HEK293T (cell line): ENCODE results near the gene ADAM11.

Source experiments
- CTCF ChIA-PET: fragments of 350-600 bp; formaldehyde crosslinking; extraction: SDS; loops from one replicate; lab custom pipeline; 2021; ENCODE audit warnings: antibody characterized with exemption, inconsistent platforms; lab: Yijun Ruan, JAX
- POLR2A ChIA-PET: fragments of 350-600 bp; formaldehyde crosslinking; extraction: SDS; loops from one replicate; lab custom pipeline; 2020; ENCODE audit warnings: antibody characterized with exemption, inconsistent platforms; lab: Yijun Ruan, JAX
- DNase-seq: peaks from one replicate; pipeline ENCODE4 v3.0.0; 2012; ENCODE audit warnings: mixed read lengths; ENCODE audit errors: extremely low spot score
- ARNT ChIP-seq: fragments of 450-650 bp; IDR thresholded peaks from 2 replicates; pipeline ENCODE4 v1.6.1; 2017; ENCODE audit warnings: mild to moderate bottlenecking
- BHLHE40 ChIP-seq: fragments of 450-650 bp; IDR thresholded peaks from 2 replicates; pipeline ENCODE4 v1.6.1; 2016; ENCODE audit warnings: mild to moderate bottlenecking, moderate library complexity, borderline replicate concordance
- CTBP1 ChIP-seq: fragments of 450-650 bp; IDR thresholded peaks from 2 replicates; pipeline ENCODE4 v1.6.1; 2016; ENCODE audit warnings: borderline replicate concordance
- ELF4 ChIP-seq: fragments of 450-650 bp; IDR thresholded peaks from 2 replicates; pipeline ENCODE4 v1.6.1; 2017; ENCODE audit warnings: antibody characterized with exemption
- FOXA1 ChIP-seq: fragments of 450-650 bp; IDR thresholded peaks from 2 replicates; pipeline ENCODE4 v1.6.1; 2016; ENCODE audit warnings: mild to moderate bottlenecking
- FOXM1 ChIP-seq: fragments of 450-650 bp; IDR thresholded peaks from 2 replicates; pipeline ENCODE4 v1.6.1; 2017; ENCODE audit warnings: mild to moderate bottlenecking, borderline replicate concordance
- L3MBTL2 ChIP-seq: fragments of 450-650 bp; conservative IDR thresholded peaks from 2 replicates; pipeline ENCODE4 v1.6.1; 2016; ENCODE audit warnings: mild to moderate bottlenecking
- LEF1 ChIP-seq: fragments of 450-650 bp; IDR thresholded peaks from 2 replicates; pipeline ENCODE4 v1.6.1; 2017; ENCODE audit warnings: mild to moderate bottlenecking, borderline replicate concordance
- NFRKB ChIP-seq: fragments of 450-650 bp; IDR thresholded peaks from 2 replicates; pipeline ENCODE4 v1.6.1; 2016; ENCODE audit warnings: mild to moderate bottlenecking, moderate library complexity
- TARDBP ChIP-seq: fragments of 450-650 bp; IDR thresholded peaks from 2 replicates; pipeline ENCODE4 v1.6.1; 2016
- TF ChIP-seq, protein P1 (sequence below): fragments of 450-650 bp; IDR thresholded peaks from 2 replicates; pipeline ENCODE4 v1.6.1; 2016

Gene ADAM11

DNA sequence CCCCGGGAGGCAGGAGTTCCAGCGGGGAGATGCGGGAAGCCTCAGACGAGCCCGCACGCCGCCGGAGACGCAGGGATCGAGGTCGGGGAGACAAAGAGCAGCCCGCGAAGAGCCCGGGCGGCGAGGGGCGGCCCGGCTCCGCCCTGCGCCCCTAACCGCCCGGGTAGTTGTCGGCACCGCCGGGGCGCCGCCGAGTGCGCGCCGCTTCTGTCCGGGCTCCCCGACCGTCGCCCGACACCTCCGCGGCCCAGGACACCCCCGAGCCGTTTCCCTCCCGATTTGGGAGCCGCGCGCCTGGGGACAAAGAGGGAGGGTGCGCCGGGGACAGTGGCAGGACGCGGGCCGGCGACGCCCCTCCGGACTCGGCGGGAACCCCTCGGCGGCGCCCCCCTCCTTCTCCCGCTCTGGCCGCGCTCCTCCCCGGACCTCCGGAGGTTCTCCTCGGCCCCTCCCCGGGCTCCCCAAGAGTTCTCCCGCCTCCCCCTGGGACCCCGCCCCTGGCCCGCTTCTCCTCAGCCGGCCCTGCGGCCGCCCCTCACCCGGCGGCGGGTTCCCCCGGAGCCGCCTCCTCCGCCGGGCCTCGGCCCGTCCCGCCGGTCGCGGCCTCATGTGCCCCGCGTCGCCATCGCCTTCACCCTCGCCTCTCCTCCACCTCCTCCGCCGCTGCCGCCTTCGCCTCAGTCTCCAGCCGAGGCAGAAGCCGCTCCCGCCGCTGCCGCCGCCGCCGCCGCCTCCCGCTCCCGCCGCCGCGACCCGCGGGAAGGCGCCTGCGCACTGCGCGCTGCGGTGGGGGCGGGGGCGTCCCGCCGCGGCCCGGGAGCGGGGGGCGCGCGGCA lies 71.0 kb downstream of the ADAM11 start, which contains the start of gene GJC1:
GJC1 (minus strand) TSS at position 765 of the 836 bp plus-strand sequence. CDS start 24,470 bp downstream, outside the sequence.
- ChIA-PET POLR2A (interaction anchor here (0.6 to 1.1 kb wide), 2 partner anchors 8 to 9 kb away, joined by 4 read pairs; no protein-coding TSS in a partner anchor), CTCF (interaction anchor here (1.1 kb wide), 1 partner anchor 71 kb away, joined by 4 read pairs; the partner anchor contains the start of gene ADAM11)
- TF ChIP-seq ELF4 (no peak), LEF1 (no peak), FOXM1 (0 out of 2 replicates have a peak, but pooled peaks have one; percentile 83)
- DNase-seq = peak; percentile 64

DNA sequence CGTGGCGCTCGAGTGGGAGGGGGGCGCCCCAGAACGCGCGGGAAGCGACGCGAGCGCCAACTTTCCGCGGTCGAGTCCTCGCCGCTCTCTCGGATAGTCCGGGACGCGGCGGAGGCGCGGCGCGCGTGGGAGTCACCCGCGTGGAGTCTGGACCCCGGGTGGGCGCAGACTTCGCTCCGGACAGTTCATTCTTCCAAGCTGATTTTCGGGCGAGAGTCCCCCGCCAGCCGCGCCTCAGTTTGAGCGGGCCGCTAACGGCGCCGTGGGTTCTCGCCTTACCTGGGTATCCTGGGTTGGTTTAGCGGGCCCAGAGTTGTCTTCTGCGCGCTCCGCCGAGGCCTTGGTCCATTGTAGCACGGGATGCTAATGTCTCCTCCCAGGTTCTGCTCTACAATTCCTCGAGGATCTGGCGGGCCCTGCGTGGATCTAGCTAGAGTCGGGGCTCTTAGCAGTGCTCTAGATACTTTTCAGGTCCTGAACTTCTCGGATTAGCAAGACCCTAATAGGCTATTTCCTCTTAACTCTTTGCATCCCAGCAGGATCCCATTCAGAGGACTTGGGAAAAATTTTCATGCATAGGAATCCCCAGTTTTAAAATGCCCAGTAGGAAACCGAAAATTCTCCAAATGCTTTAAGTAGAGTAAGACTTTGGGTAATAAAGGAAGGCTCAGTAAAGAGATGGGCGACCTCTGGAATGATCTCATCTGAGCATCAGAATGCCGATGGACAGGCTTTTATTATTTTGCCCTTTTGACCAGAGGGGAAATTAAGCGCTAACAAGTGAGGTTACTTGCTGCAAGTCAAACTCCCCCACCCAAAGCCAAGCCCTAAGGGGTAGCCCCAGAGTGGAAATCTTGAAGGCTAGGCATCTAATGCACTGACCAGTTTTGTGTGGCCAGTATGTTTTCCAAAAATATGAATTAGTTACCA lies 71.8 kb downstream of the ADAM11 start:
- CTCF ChIA-PET = interaction anchor here (0.7 to 1.3 kb wide), 3 partner anchors 20 to 51 kb away, joined by 3 to 4 read pairs (median 3); no protein-coding TSS in a partner anchor
- TF ChIP-seq ARNT = no peak
- peak; percentile 77; the same call in 1 of the 2 replicates for TF ChIP-seq L3MBTL2
- TF ChIP-seq, protein P1, sequence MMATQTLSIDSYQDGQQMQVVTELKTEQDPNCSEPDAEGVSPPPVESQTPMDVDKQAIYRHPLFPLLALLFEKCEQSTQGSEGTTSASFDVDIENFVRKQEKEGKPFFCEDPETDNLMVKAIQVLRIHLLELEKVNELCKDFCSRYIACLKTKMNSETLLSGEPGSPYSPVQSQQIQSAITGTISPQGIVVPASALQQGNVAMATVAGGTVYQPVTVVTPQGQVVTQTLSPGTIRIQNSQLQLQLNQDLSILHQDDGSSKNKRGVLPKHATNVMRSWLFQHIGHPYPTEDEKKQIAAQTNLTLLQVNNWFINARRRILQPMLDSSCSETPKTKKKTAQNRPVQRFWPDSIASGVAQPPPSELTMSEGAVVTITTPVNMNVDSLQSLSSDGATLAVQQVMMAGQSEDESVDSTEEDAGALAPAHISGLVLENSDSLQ = no peak
- no peak for TF ChIP-seq ELF4
- TF ChIP-seq TARDBP = peak; percentile 89
- TF ChIP-seq NFRKB = no peak
- no peak for TF ChIP-seq BHLHE40
- no peak for TF ChIP-seq CTBP1
- no peak for TF ChIP-seq FOXA1
- TF ChIP-seq LEF1 = 0 out of 2 replicates have a peak, but pooled peaks have one; percentile 58
- peak; percentile 45 for DNase-seq
- POLR2A ChIA-PET = interaction anchor here (0.6 to 2.3 kb wide), 2 partner anchors 10 to 11 kb away, joined by 3 to 6 read pairs; no protein-coding TSS in a partner anchor

- ChIA-PET POLR2A (interaction anchor here (0.6 to 2.3 kb wide), 3 partner anchors 10 to 11 kb away, joined by 3 to 6 read pairs (median 5); no protein-coding TSS in a partner anchor), CTCF (interaction anchor here (0.7 to 1.3 kb wide), 4 partner anchors 9 to 52 kb away, joined by 3 to 4 read pairs (median 3); no protein-coding TSS in a partner anchor)
- TF ChIP-seq ARNT = no peak
- no peak for DNase-seq
Measured at GRCh38 chr17:44831371-44831770, 72.6 kb downstream of the ADAM11 start.
